GM21423 (cell line): ENCODE data around the gene FAM83F.
"Not testable (repeated sequence)": the region's sequence is repeated elsewhere in the genome, so short reads cannot be mapped to it uniquely, and the experiment has no call there.

Experiments used
- ATAC-seq: cut with Tn5 transposase; IDR thresholded peaks from one replicate; pipeline ENCODE4 v1.9.1; 2021; ENCODE audit warnings: mild to moderate bottlenecking, moderate library complexity; ENCODE audit not compliant: unreplicated experiment

The FAM83F gene

GRCh38 chr22:40014667-40015248 lies 20.0 kb downstream of the FAM83F start:
- ATAC-seq: no peak

DNA sequence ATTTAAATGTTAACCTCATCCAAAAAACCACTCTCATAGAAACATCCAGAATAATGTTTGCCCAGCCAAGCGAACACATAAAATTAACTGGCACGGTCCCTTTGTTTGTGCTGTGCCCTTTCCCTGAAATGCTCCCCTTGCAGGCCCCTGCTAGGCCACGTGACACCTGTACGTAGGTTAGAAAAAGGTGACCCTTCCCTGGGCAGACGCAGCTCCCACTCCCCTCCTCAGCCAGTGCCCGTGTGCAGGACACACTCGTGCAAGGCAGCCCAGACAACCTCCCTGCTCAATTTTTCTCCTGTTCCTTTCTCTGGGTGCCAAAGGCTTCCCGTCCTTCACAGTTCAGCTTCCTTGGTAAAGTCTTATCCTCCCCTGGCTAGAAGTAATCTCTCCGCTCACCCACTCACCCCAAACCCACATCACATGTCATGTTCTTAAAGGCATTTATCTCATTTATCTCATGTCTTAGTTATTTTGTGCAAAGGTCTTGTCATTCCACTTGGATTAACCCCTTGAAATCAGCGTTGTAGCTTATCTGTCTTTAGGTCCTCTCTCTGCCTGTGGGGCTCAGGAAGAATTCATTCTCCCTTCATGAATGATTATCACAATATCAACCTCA lies 20.7 kb downstream of the FAM83F start:
- no peak for ATAC-seq

DNA sequence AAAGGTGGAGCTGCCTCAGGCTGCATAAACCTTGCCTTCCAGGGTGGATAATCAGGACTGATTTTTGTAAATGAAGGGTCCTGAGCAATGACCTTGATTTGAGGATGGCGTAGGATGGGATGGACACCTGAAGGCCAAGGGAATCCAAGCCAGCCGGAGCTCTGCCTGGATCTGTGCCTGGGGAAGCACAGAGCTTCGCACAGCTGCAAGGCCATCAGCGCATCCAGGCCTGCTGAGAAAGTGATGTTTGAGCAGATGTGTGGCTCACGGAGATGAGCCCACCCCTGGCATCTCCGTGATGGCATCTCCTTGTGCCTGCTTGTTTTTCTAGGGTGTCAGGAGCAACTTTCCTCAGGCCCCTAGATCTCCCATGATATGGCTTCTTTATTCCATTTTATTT lies 23.3 kb downstream of the FAM83F start:
- ATAC-seq: no peak

- no peak for ATAC-seq
Observed at GRCh38 chr22:40019100-40019499, 24.3 kb downstream of the FAM83F start.

DNA sequence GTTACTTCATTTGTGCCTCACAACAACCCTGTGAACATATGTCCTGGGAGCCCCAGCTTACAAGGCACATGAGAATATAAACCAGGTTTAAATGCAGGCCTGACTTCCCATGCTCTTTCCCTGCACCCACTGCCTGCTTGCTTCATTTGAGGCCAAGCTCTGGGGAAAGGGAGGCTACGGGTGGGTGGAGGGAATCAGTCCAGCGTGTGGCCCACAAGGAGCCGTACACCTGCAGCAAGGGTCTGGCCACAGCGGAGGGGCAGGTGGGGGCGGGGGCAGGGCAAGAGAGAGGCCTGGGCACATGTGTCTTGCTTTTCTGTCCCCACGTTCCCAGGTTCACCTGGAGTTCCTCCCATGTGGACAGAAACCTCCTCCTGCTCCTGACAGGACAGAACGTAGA lies 26.2 kb downstream of the FAM83F start:
- ATAC-seq: no peak

GRCh38 chr22:40021401-40022000 lies 26.7 kb downstream of the FAM83F start:
- ATAC-seq: no peak

DNA sequence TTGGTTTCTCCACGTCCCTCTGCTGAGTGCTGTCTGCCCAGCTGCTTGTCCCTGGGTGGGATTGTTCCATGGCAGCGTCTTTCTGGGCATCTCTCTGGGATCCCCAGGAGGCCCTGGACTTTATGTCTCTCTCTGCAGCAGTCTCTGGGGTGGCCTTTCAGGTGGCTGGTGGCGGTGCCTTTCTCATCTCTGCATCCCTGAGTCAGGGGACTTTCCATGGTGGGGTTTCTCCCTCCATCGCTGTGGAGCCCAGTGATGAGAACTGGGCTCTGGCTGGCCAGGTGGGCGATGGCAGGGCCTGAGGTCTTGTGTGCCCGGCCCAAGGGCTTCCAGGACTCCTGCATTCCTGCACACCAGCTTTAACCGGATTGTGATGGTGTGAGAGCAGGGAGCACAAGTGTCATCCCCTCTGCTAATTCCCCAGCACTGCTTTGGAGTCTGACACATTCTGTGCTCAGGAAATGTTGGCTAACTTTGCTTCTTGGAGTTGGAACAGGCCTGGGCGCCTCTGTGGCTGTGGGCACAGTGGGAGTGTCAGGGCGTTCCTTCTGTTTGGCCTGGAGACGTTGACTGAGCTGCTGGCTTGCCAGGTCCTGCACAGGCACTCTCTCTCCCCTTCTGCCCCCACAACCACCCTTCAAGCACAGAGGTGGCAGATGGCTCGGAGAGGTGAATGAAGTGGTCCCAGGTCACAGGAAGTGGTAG lies 27.9 kb downstream of the FAM83F start:
- no peak for ATAC-seq

DNA sequence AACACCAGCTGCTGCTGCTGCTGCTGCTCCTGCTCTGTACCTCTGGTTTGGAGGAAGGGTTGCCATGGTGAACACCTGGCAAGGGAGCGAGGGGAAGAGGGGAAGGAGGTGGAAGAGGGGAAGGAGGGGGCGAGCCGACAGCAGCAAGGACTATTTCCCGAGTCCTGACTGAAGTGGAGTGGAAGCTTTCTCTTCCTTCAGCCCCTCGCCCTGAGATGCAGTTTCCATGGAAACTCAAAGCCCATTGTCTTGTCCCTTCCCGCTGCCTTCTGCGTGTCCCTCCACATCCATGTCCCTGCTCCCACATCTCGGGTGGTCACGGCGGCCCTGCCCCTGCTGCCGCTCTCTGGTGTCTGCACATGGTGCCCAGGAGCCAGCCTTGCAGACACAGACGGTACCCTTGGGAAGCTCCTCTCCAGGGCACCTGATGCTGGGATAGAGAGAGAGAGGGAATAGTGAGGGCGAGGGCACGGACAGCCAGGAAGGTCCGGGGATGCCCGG lies 28.6 kb downstream of the FAM83F start:
- no peak for ATAC-seq

- ATAC-seq: no peak
Observed at GRCh38 chr22:40024201-40025061, 29.7 kb downstream of the FAM83F start.

GRCh38 chr22:40025062-40025379 lies 30.3 kb downstream of the FAM83F start:
- ATAC-seq: not testable (repeated sequence)

GRCh38 chr22:40025856-40026255 lies 31.1 kb downstream of the FAM83F start:
- ATAC-seq: no peak

DNA sequence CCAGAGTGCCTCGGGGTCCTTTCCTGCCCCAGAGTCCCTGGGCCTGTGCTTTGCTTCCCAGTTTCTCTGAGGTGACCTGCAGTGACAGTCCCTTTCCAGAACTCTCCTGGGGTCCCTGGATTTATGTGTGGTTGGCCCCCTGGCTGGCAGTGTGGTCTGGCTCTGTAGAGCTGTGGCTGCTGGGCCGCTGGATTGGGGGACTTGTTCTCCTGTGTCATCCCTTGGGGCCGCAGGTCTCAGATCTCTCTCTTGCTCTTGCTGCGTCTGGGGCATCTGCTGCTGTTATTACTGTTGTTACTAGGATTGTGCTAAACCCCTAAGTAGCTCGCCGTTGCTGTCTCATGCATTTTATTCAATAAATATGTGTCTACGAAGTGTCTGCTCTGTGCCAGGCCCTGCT lies 31.9 kb downstream of the FAM83F start:
- ATAC-seq: no peak

GRCh38 chr22:40027191-40028097 lies 32.7 kb downstream of the FAM83F start:
- ATAC-seq: no peak

- ATAC-seq: no peak
Observed at GRCh38 chr22:40028098-40028425, 33.3 kb downstream of the FAM83F start.

- ATAC-seq: no peak
Observed at GRCh38 chr22:40029189-40029890, 34.6 kb downstream of the FAM83F start.

- ATAC-seq: no peak
Observed at GRCh38 chr22:40030026-40030757, 35.4 kb downstream of the FAM83F start.

GRCh38 chr22:40030758-40031095 lies 36.0 kb downstream of the FAM83F start:
- ATAC-seq: no peak

GRCh38 chr22:40031766-40032470 lies 37.2 kb downstream of the FAM83F start:
- no peak for ATAC-seq
